ENCODE data around the gene VWA7.

Gene VWA7

DNA sequence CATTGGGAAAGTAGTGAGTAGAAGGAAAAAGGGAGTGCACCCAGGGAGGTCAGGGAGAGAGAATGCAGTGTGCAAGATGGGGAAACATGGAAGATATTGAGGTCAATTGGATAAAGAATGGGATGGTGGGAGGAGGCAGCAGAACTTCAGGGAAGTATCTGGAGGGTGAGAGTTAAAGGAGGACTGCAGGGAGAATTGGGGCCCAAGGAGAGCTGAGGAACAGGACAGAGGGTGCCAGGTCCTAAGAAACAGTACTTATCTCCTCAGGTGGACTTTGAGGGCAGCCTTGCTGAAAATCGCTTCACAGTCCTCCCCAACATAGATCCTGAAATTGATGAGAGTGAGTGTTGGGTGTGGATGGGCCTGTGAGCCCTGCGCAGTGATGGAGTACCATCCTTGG is 18.8 kb downstream of the VWA7 start:
- DNase-seq (ENCODE audit: low read depth, low spot score): no peak

DNA sequence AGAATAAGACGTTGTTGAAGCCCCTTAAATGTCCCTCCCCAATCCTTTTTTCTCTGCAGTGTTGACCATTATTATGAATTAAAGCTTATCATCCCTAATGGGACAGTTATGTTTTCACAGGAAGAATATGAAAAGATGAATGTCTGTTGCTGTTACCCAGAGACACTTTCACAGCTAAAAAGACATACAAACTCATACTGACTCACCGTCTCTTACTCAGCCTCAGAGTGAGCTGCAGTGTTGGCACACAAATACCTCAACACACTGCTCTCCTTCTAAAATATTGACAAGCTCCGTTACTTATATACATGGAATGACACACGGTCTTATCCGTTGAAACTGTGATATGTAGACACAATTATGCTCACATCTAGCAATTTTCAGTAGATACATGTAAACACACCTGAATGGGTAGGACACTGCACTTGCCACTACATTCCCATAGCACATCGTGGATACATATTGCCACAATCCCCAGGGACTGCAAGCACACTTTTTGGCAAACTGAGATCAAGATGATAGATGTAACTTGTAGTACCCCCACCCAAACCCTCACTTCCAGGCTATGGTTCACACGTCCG is 24.3 kb downstream of the VWA7 start:
- no peak for DNase-seq (ENCODE audit: low read depth, low spot score)

DNA sequence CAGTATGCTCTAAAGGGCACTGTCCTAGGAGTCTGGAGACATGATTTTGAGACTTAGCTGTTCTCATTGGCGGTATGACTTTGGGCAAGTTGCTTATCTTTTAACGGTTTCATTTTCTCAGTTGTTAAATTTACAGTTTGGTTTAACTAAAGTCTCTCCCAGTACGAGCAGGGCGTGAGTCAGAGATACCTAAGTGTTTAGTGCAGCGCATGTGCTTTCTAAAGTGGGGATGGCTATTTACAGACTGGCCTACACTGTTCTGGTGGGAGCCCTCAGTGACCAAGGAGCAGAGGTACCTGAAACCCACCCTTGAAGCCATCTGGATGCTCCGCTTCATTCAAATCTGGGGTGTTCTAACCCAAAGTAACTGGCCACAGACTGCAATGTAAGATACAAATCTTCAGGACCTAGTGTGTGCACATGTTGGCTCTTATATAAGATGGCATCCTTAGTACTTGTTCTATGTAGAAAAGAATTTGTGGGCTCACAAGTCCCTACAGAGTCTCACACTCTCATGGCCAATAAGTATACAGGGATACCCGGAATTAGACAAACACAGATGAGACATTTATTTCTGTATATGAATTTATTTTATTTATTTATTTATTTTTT is 26.6 kb downstream of the VWA7 start:
- no peak for DNase-seq (ENCODE audit: low read depth, low spot score)

DNA sequence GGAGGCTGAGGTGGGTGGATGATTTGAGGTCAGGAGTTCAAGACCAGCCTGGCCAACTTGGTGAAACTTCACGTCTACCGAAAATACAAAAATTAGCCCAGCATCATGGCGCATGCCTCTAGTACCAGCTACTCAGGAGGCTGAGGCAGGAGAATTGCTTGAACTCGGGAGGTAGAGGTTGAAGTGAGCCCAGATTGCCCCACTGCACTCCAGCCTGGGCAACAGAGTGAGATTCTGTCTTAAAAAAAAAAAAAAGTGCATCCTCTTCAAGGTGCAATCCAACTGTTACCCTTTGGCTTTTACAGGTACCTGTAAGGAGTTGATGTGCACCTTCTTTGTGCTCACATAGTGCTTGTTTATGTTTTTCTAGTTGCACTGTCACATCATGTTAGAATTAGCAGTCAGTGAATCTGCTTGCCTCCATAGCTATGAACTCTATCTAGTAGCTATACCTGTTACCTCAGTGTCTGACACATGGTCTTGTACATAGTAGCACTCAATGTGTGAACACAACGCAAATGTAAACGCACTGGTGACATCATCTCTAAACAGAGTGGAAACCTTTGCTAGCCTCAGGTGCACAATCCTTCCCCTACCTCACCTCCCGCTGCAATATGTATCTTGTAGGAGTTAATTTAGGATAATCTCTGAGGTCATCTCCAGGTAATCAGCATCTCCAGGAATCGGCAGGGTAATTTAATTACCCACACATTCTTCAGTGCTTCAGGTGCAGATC is 27.7 kb downstream of the VWA7 start:
- DNase-seq (ENCODE audit: low read depth, low spot score): no peak

DNA sequence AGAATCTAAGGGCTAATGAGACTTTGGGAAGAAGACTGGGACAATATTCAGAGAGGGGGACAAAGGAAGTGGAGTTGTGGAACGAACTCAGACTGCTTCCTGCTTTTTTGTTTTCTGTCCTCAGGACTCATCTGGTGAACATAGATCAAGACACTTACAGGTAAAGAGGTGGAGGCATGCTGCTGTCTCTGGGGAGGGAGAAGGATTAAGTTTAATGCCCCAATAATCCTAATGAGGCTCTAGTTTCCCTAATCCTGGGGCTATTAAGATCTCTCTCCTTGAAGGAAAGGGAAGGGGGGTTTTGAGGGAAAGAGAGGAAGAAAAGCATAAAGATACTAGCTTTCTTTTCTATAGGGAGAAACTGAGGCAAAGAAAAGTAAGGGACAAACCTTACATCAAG is 32.7 kb downstream of the VWA7 start:
- DNase-seq (ENCODE audit: low read depth, low spot score): no peak

DNA sequence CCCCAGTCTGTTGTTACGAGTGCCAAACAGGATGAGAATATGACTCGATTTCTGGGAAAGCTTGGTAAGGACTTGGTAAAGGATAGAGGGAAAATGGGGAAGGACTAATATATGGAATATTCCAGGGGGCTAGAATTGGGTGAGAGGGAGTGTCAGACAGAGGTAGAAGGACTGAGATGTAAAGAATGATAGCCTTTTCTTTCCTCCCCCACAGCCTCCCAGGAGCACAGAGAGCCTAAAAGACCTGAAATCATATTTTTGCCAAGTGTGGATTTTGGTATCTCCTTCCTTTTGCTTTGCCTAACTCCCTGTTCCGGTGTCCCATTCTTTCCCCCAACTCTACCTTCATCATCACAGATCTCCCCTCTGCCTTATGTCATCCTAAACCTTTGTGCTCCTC is 34.2 kb downstream of the VWA7 start:
- no peak for DNase-seq (ENCODE audit: low read depth, low spot score)

DNA sequence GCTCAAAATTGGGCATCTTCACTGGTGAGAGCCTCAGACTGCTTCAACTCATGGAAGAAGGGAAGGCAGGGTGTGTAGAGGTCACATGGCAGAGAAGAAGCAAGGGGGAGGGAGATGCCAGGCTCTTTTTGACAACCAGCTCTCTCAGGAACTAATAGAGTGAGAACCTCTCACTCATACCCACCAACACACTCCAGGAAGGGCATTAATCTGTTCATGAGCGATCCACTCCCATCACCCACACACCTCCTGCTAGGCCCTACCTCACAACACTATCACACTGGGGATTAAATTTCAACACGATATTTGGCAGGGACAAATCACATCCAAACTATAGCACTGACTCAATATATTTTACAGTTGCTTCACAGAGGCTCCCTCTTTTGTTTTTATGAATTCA is 35.3 kb downstream of the VWA7 start:
- DNase-seq (ENCODE audit: low read depth, low spot score): no peak

DNA sequence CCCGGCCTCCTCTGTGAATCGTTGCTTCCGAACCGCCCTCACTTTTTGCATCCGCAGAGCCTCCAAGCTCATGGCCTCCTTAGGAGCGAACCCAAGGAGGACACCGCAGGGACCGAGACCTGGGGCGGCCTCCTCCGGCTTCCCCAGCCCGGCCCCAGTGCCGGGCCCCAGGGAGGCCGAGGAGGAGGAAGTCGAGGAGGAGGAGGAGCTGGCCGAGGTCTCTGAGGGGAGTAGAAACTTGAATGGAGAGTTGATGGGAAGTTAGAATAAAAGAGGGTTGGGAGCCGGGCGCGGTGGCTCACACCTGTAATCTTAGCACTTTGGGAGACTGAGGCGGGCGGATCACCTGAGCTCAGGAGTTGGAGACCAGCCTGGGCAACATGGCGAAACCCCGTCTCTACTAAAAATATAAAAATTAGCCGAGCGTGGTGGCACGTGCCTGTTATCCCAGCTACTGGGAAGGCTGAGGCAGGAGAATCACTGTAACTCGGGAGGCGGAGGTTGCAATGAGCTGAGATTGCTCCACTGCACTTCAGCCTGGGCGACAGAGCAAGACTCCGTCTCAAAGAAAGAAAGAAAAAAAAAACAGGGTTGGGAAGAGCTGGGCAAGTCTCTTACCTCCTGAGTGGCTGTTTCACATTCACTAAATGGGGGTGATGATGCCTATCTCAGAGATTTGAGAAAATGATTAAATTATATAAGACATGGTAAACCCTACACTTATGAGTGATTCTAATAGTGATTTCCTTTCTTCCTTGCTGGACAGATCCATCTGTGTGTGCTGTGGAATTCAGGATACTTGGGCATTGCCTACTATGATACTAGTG is 36.5 kb downstream of the VWA7 start:
- no peak for DNase-seq (ENCODE audit: low read depth, low spot score)

DNA sequence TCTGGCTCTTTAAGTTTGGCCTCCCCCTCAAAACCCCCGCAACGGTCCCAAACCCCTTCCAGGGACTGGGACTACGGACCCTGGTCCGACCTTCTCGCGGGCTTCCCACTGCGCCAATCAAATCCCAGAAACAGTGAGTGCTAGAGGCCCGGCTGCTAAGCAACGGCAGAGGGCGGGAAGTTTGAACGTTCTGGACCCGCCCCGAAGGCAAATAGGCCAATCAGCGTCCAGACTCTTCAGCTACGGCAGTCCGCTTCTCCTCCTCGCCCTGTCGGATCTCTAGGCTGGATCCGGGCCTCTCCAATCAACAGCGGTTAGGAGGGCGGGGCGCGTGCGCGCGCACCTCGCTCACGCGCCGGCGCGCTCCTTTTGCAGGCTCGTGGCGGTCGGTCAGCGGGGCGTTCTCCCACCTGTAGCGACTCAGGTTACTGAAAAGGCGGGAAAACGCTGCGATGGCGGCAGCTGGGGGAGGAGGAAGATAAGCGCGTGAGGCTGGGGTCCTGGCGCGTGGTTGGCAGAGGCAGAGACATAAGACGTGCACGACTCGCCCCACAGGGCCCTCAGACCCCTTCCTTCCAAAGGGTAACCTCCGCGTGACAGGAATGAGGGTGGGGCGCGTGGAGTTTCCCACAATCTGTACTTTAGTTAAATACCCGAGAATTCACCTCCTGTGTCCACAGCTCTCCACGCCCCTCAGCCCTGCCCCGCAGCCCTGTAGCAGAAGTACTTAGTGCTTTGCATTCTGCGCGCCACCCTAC is 37.3 kb downstream of the VWA7 start, which contains the start of gene MSH5:
MSH5 (plus strand) TSS at position 367 of the 758 bp plus-strand sequence. CDS start 462 bp downstream, outside the sequence.
- DNase-seq (ENCODE audit: low read depth, low spot score): peak; percentile 100

DNA sequence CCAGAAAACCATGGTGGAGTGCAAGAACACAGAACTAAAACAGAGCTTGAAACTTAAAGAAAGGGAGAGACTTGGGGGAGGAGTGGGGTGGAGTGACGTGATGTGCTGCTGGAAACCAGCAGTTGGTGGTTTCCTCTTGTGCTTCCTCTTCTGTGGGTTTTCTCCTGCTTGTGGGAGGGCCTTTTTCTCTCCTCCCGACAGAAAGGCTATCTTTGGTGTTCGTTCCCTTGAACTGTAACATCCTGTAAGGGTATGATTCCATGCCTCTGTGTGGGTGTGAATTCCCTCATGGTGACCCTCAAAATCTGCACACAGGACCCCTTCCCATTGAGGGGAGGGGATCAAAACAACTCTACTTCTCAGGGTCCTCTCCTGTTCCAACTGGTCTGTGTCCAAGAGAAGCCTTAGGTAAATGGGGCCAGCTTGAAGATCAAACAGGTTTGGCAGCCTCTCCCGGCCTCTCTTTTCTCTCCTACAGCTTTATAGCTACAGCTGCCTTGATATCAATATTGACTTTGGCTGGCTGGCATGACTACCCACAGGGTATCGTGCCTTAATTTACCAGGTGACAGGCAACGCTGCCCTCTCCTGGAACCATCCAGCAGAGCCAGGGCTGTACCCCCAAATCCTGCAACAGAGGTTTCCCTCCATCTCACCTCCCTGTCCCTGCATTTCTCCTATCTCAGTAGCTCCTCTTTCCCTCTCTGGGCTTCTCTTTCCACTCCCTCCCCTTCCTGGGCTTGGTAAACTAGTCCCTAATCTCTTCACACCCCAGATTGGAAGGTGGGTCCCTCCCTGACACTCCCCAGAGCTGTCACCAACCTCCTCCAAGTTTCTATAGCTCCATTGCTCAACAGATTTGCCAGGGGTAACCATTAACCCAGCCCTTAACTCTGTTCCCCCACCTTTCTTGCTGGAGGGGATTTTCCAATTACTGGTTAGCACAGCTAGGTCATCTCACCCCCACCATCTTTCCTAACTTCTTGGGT is 38.8 kb downstream of the VWA7 start:
- DNase-seq (ENCODE audit: low read depth, low spot score): peak; percentile 44

DNA sequence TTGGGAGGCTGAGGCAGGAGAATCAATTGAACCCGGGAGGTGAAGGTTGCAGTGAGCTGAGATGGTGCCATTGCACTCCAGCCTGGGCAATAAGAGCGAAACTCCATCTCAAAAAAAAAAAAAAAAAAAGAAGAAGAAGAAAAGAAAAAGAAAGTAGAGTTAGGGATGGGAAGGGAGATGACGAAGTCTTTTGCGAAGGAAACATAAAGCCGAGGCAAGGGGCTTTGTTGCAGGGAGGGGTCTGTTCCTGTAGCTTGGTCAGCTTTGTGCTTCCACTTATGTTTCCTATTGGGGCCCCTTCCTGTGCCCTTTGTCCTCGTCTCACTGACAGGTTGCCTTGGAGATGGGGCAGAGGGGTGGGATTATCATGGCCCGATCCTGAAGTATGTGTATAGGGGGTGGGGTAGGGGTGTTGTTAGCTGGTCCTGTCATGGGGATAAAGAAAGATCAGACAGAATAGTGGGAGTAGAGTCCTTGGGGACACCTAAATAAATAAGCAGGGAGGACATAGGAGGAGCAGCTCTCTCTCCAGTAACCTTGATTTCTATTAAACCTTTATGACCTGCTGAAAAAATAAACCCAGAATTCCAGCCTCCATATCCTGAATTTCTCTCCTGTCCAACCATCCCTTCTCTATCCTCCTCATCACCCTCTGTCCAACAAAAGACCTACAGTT is 39.7 kb downstream of the VWA7 start:
- no peak for DNase-seq (ENCODE audit: low read depth, low spot score)

DNA sequence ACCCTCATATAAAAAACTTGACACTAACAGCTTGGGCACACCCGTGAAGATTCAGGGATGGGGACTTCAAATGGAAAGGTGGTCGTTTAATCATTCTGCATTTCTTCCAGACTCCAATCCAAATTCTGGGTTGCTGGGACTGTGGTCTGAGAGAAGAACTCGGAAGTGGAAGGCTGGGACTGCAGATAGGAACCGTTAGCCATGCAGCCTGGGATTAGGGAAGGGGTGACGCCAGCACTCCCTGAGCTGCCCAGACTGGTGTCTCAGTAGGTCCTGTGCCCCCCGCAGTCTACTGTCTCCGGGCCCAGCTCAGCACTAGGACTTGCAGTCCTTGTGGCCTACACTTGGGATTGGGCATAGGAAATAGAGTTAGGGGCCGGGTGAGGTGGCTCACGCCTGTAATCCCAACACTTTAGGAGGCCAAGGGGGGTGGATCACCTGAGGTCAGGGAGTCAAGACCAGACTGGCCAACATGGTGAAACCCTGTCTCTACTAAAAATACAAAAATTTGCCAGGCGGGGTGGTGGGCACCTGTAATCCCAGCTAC is 40.3 kb downstream of the VWA7 start:
- DNase-seq (ENCODE audit: low read depth, low spot score): peak; percentile 10

DNA sequence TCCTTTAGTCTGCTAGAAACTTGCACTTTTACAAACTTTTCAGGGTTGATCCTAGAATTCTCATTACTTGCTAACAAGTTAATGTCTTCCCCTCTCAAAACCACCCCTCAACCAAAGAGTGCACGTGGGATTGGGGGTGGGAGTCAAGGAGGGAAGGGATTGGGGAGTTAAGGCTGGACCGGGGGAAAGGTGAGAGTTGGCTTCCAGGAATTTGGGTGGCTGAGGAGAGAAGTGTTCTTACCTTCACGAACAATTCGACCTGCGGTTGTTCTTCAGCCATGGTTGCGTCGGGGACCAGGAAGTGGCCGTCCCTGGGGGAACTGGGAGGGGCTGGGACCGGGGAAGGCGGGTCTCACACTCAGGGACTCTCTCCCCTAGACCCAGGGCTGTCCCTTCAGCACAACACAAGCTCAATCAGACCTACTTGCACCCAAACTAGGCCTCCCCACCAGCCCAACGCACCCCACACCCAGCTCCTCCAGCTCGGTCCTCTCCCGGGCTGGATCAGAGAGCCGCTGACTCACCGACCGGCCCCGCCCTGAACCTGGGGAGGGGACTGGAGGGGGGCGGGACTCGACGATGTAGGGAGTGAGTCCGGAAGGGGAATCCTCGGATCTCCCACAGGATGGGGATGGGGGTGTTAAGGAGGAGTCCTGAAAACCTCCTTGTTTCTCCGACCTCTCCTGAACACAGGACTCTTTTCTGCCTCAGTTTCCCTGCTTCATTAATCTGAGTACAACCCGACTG is 40.9 kb downstream of the VWA7 start, which contains the start of gene CLIC1:
CLIC1 (minus strand) TSS at position 510 of the 747 bp plus-strand sequence; CDS start at position 280, 230 bp downstream.
- DNase-seq (ENCODE audit: low read depth, low spot score): peak; percentile 77

DNA sequence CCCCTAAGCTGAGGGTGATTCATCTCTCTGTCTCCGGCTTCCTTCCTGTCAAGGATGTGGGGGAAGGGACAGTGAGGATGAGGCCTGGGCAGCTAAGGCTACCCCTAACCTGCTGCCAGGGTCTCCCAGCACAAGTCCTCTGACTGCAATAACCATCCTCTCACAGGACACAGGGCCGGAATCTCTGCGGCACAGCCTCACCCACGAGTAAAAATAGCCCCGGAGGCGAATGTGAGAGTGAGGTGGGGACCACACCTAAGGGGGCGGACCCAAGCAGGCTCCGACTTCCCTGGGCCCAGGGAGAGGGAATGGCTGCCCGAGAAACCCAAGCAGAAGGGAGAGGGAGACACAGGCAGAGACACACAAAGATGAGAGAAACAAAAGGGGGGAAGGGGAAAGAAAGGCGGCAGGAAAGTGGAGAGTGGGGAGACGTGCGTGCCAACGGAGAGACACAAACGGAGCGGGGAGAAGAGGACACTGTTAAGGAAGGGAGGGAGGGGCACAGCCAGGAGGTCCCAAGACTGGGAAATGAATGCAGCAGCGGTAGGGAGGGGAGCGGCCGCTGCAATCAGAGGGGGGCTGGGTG is 42.2 kb downstream of the VWA7 start:
- DNase-seq (ENCODE audit: low read depth, low spot score): peak; percentile 75

DNA sequence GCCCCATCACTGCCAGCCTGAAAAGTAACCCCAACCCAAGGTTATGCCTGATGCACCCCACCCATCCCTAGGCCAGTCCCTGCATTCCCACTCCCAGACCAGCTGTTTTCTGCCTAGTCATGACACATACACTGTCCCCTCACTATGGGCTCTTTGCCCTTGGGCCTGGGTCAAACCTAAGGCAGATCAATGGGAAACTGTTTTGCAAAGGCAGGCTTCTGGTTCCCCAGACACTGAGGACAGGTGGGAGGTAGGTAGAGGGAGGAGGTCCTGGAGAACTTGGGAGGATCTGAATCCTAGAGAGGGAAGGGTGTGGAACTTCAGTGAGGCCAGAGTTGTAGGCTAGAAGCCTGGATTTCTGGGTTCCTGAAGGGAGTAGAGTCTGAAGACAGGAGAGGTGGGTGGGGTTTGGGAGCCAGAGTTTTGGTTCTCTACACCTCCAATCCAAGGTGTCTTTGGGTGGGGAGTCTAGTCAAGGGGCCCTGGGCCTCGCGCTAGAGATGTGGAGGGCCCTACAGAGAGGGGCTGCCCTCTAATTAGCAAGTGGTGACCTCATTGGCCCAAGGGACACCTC is 42.8 kb downstream of the VWA7 start:
- no peak for DNase-seq (ENCODE audit: low read depth, low spot score)

DNA sequence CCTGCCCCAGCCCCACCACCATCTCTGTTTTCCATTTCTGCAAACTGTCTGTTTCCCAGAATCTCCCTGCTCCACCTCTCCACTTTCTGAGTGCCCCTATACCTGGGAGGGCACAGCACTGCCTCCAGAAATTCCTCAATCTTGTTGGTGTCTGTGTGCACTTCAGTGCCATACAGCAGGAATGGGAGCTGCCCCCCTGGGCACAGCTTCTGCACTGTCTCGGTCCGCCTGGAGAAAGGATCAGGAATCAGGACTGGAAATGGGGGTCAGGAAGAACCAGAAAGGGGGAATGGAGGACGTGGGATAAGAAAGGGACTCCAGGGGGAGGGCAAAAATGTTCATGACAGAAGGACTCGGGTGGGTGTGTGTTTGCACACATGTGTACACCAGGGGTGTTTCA is 43.4 kb downstream of the VWA7 start:
- DNase-seq (ENCODE audit: low read depth, low spot score): no peak

DNA sequence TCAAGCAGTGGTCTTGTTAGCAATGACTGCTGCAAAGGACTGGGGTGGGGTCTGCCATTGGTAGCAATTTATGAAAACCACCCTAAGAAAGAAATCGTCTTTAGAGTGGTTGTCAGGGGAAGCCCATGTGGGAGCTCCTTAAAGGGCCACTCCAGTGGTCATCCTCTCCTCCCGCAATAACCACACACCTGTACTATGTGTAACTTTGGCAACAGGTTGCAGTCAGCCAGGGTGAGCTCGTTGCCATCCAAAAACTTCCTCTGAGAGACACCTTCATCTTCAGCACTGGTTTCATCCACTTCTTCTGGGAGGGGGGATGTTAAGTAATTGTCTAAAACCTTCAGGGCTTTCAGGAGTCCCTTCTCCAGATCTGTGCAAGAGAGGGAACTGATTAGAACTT is 45.1 kb downstream of the VWA7 start:
- no peak for DNase-seq (ENCODE audit: low read depth, low spot score)

DNA sequence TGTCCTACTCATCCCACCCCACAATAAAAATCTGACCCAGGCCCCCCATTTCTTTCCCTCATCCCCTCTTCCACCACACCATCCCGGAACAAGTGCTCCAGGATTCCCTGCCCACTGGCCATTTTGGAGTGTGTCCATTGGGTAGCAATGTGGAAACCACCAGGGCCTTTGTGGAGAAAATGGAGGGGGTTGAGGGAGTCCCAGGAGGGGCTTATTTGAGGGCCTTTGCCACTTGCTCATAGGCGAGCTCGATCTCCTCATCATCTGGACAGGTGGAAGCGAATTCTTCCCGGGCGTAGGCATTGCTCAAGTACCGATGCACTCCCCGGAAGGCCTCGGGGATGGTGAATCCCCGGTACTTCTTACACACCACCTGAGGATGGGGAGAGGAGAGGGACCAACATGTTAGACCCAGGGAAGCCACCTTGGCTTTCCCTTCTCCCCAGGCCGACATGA is 46.5 kb downstream of the VWA7 start:
- DNase-seq (ENCODE audit: low read depth, low spot score): peak; percentile 20
